ENCODE data around the gene INTS11.
A peak's percentile ranks its signal among the peaks of the same experiment; 100 is the strongest.

Gene INTS11

GRCh38 chr1:1331068-1331965 lies 6.9 kb upstream of the INTS11 start, which contains the start of gene TAS1R3:
Gene TAS1R3 (plus strand): TSS chr1:1331280. CDS start chr1:1331346, 66 bp downstream.
- ChIA-PET POLR2A (no interaction called here), CTCF (no interaction called here)
- DNase-seq (ENCODE audit: extremely low spot score) = no peak
- TF ChIP-seq ZNF384 (IDR thresholded peaks at IDR 0.05) (no peak), FOXA1 (IDR thresholded peaks at IDR 0.05) (no peak), HDGF (IDR thresholded peaks at IDR 0.05; ENCODE audit: borderline replicate concordance) (no peak), SUZ12 (IDR thresholded peaks at IDR 0.05) (no peak), LEF1 (IDR thresholded peaks at IDR 0.05; ENCODE audit: borderline replicate concordance) (no peak), PKNOX1 (IDR thresholded peaks at IDR 0.05) (no peak), TARDBP (IDR thresholded peaks at IDR 0.05) (no peak)

- ChIA-PET POLR2A (no interaction called here), CTCF (no interaction called here)
- no peak for TF ChIP-seq NFRKB (IDR thresholded peaks at IDR 0.05)
- TF ChIP-seq ZNF384 (IDR thresholded peaks at IDR 0.05) = no peak
- TF ChIP-seq FOXM1 (IDR thresholded peaks at IDR 0.05; ENCODE audit: borderline replicate concordance) = no peak
- no peak for TF ChIP-seq FOXA1 (IDR thresholded peaks at IDR 0.05)
- no peak for TF ChIP-seq TARDBP (IDR thresholded peaks at IDR 0.05)
- TF ChIP-seq ELF4 (IDR thresholded peaks at IDR 0.05) = no peak
- DNase-seq (ENCODE audit: extremely low spot score) = no peak
Observed at GRCh38 chr1:1330366-1331067, 6.1 kb upstream of the INTS11 start.

- TF ChIP-seq TARDBP (IDR thresholded peaks at IDR 0.05) (peak; percentile 87), LEF1 (IDR thresholded peaks at IDR 0.05; ENCODE audit: borderline replicate concordance) (no peak)
- DNase-seq (ENCODE audit: extremely low spot score) = no peak
- POLR2A ChIA-PET = no interaction called here
- CTCF ChIA-PET = no interaction called here
Observed at GRCh38 chr1:1329304-1330210, 5.1 kb upstream of the INTS11 start.

- POLR2A ChIA-PET = no interaction called here
- CTCF ChIA-PET = no interaction called here
- TF ChIP-seq L3MBTL2 (conservative IDR thresholded peaks at IDR 0.05) (no peak), SUZ12 (IDR thresholded peaks at IDR 0.05) (no peak), FOXM1 (IDR thresholded peaks at IDR 0.05; ENCODE audit: borderline replicate concordance) (no peak), ZNF384 (IDR thresholded peaks at IDR 0.05) (no peak), ELF4 (IDR thresholded peaks at IDR 0.05) (no peak), HDGF (IDR thresholded peaks at IDR 0.05; ENCODE audit: borderline replicate concordance) (no peak), SP1 (IDR thresholded peaks at IDR 0.05) (no peak), NFRKB (IDR thresholded peaks at IDR 0.05) (no peak), ARNT (IDR thresholded peaks at IDR 0.05) (no peak), PKNOX1 (IDR thresholded peaks at IDR 0.05) (no peak)
- no peak for DNase-seq (ENCODE audit: extremely low spot score)
Observed at GRCh38 chr1:1328254-1328653, 3.8 kb upstream of the INTS11 start.

GRCh38 chr1:1327291-1327690 lies 2.8 kb upstream of the INTS11 start:
- ChIA-PET CTCF (no interaction called here), POLR2A (interaction anchor here (1.4 kb wide), 1 partner anchor 21 kb away, joined by 3 read pairs; no protein-coding TSS in a partner anchor)
- no peak for TF ChIP-seq FOXM1 (IDR thresholded peaks at IDR 0.05; ENCODE audit: borderline replicate concordance)
- no peak for DNase-seq (ENCODE audit: extremely low spot score)

GRCh38 chr1:1326075-1326605 lies 1.7 kb upstream of the INTS11 start:
- TF ChIP-seq BHLHE40 (IDR thresholded peaks at IDR 0.05; ENCODE audit: borderline replicate concordance) = no peak
- TF ChIP-seq LEF1 (IDR thresholded peaks at IDR 0.05; ENCODE audit: borderline replicate concordance) = no peak
- no peak for TF ChIP-seq L3MBTL2 (conservative IDR thresholded peaks at IDR 0.05)
- no peak for TF ChIP-seq ZNF384 (IDR thresholded peaks at IDR 0.05)
- no peak for TF ChIP-seq PKNOX1 (IDR thresholded peaks at IDR 0.05)
- TF ChIP-seq HDGF (IDR thresholded peaks at IDR 0.05; ENCODE audit: borderline replicate concordance) = no peak
- TF ChIP-seq CTBP1 (IDR thresholded peaks at IDR 0.05; ENCODE audit: borderline replicate concordance) = no peak
- TF ChIP-seq SUZ12 (IDR thresholded peaks at IDR 0.05) = no peak
- no peak for TF ChIP-seq FOXM1 (IDR thresholded peaks at IDR 0.05; ENCODE audit: borderline replicate concordance)
- no peak for TF ChIP-seq ELF4 (IDR thresholded peaks at IDR 0.05)
- TF ChIP-seq SP1 (IDR thresholded peaks at IDR 0.05) = no peak
- no peak for TF ChIP-seq FOXK2 (IDR thresholded peaks at IDR 0.05)
- TF ChIP-seq TARDBP (IDR thresholded peaks at IDR 0.05) = no peak
- TF ChIP-seq NFRKB (IDR thresholded peaks at IDR 0.05) = no peak
- no peak for TF ChIP-seq ARNT (IDR thresholded peaks at IDR 0.05)
- no peak for TF ChIP-seq FOXA1 (IDR thresholded peaks at IDR 0.05)
- ChIA-PET POLR2A (interaction anchor here (1.0 to 1.2 kb wide), 2 partner anchors 19 to 49 kb away, joined by 3 read pairs; no protein-coding TSS in a partner anchor), CTCF (no interaction called here)
- DNase-seq (ENCODE audit: extremely low spot score) = no peak

Measured in HEK293T (cell line).